GM19043 (cell line): ENCODE data around the gene LAMA5.
A peak's percentile ranks its signal among the peaks of the same experiment; 100 is the strongest.
"Not testable (repeated sequence)": the region's sequence is repeated elsewhere in the genome, so short reads cannot be mapped to it uniquely, and the experiment has no call there.

Source experiments
- ATAC-seq: cut with Tn5 transposase; IDR thresholded peaks from one replicate; pipeline ENCODE4 v1.9.1; 2021; ENCODE audit warnings: low read depth; ENCODE audit not compliant: unreplicated experiment

The LAMA5 gene

GRCh38 chr20:62389601-62390087 lies 22.5 kb upstream of the LAMA5 start:
- ATAC-seq, result no peak

DNA sequence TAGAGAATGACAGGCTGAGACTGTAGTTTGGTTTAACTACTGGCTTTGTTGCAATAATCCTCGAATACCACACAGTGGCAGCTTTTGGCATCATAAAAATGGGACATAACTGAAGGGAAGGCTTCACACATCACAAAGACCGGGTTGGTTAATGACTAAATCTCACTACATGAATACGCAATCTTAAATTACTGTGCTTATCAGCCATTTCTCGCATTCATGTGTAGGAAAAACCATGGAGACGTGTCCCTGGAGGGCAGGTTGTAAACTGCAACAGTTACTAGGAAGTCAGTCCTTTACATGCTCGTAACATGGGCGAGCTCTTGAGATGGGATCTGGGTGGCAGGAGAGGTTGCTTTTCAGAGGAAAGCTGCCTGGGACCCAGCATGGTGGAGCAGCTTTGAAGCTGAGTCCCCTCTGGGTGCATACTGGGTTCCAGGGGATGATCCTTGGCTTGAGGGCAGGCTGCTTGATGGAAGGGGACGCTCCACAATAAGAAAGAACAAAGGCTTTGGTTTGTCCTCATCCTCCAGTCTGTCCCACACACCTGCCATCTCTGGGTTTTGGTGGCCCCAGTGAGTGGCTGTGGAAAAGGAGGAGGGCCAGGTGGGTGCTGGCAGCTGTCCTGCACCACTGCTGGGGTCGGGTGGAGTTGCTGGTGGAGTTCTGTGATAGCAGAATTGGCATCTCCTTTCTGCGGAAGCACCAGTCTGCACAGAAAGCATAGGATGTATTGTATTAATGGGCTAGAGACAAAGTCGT lies 21.9 kb upstream of the LAMA5 start:
- no peak for ATAC-seq

DNA sequence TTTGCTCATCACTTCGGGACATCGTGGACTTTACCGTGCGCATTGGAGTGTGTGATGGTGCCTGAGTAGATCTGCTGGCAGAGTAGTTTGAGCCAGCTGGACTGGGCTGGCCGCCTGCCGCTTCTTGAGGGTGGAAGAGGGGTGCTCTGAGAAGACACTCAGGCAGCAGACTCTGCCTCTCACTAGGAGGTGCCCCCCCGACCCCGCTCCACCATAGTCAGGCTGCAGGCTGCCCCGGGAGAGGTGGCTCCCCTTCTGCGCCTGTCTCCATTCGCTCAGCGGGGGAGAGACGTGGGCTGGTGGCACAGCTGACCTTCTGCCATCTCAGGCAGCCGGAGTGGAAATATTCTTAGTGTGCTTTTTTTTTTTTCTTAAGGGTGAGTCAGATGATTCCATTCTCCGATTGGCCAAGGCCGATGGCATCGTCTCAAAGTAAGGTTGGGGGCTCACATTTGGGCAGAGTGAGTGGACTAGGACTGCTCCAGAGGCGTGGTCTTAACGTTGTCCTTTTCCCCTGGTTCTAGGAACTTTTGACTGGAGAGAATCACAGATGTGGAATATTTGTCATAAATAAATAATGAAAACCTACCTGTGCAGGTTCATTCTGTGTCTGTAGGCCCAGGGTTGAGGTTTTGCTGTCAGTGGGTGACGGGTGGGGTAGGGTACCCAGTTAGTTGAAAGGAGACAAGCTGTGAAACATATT lies 21.0 kb upstream of the LAMA5 start:
- no peak for ATAC-seq

DNA sequence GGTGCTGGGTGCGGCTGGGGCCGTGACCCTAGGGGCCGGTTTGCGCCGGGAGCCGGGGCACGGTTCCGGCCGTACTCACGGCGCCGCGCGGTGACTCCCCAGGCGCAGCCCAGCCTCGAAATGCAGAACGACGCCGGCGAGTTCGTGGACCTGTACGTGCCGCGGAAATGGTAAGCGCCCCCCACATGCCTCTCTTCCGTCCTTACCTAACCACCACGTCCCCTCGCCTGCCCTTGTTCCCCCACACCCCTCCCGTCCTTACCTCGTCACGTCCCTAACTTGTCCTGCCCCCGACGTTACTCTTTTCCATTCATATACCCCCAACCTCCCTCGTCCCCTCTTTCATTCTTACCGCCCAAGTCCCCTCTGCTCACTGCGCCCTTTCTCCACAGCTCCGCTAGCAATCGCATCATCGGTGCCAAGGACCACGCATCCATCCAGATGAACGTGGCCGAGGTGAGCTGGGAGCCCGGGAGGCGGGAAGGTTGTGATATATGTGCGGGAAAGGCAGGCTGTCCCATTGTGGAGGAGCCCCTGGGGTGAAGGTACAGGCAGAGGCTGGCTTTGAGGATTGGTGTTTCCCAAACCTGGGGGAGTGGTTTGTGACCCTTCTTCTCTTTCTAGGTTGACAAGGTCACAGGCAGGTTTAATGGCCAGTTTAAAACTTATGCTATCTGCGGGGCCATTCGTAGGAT lies 20.3 kb upstream of the LAMA5 start:
- ATAC-seq, result no peak

DNA sequence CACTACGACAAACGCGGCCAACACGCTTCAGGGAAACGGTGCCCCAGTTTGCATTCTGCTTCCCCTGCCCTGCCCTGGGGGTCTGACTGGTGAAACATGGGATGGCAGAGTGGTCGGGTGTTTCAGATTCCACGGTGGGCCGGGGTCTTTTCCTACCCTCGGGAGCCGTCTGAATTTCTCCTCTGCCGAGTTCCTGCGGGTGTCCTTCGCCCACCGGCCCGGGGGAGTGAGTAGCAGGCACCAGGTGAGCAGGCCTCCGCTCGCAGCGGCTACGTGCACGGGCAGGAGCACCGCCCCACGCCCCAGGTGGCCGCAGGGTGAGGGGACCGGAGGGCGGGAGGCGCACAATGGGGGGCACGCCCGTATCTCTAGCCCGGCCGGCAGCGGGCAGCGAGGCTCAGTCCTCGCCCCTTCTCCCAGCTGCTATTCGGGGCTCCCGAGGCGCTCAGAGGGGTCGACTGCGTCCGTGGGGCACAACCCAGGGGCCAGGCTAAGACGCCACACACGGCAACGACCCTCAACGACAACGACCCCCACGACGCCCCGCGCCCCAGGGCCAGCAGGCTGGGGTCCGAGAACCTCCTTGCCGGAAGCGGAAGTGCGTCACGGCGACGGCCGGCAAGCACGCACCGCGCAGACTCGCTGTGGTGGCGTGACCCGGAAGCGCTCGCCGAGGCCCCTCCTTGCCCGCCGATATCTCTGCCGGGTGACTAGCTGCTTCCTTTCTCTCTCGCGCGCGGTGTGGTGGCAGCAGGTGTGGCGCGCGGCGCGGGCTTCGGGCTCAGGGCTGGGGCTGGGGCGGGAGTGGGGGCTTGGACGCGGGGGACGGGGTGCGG lies 19.5 kb upstream of the LAMA5 start, which contains the start of gene RPS21:
RPS21 (plus strand) TSS at position 721 of the 836 bp plus-strand sequence. CDS start 236 bp downstream, outside the sequence.
- ATAC-seq, result peak; percentile 80

- peak; percentile 71 for ATAC-seq
These were observed 15.4 kb upstream of the LAMA5 start for GRCh38 chr20:62382306-62383198.

DNA sequence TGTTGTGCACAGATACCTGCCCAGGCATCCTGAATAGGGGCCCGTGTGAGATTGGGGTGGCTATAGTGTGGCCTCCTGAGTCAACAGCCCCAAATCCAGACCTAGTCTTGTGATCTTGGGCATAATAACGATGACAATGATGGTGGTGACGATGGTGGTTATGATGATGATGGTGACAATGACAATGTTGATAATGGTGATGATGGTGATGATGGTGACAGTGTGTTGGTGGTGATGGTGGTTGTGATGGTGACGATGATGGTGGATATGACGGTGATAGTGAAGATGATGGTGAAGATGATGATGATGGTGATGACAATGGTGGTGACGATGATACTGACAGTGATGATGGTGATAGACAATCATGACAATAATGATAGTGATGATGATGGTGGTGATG lies 14.7 kb upstream of the LAMA5 start:
- ATAC-seq, result no peak

DNA sequence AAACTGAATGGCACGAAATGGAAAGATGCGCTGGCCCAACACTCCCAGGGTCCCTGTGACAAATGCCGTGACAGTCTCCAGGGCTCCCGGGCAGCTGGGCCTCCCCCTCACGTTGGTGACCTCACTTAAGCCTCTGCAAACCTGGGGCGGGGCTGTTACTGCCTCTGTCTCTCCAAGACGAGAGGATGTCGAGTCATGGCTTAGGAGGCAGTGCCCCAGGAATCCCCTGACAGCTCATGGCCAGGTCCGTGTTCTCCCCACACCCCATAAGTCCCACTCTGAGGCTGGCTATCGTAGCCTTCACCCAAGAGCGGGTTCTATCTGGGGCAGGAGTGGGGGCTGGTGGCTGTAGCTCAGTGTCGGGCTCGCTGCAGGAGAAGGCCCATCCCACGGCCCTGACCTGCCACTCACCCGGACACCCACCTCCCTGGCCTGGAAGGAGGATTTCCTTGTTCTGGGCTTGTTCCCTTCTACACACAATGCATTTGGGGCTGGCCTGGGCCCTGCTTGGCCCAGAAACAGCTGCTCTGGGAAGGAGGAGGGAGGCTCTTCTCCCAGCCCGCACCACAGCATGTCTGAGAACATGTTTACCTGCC lies 14.2 kb upstream of the LAMA5 start:
- ATAC-seq, result no peak

DNA sequence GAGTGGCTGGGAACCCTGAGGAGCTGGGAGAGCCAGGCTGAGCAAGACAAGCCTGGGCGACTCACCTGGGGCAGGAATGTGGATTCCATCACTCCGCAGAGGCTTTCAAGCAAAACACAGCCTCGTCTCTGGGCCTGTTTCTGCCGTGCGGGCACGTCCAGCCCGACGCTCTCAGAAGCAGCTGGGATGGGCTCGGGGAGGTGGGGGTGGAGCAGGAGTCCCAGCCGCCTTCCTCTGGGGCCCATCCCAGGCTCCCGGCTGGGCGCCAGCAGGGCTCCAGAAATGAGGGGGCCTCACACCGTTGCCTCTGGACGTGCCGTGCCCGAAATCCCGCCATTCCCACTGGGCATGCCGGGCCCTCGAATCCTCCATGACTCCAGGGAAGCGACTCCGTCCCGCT lies 11.1 kb upstream of the LAMA5 start:
- no peak for ATAC-seq

GRCh38 chr20:62377615-62378178 lies 10.6 kb upstream of the LAMA5 start:
- ATAC-seq, result no peak

- no peak for ATAC-seq
These were observed 10.0 kb upstream of the LAMA5 start for GRCh38 chr20:62377064-62377461.

- no peak for ATAC-seq
These were observed 9.3 kb upstream of the LAMA5 start for GRCh38 chr20:62376112-62377063.

GRCh38 chr20:62374331-62375152 lies 7.4 kb upstream of the LAMA5 start:
- no peak for ATAC-seq

- not testable (repeated sequence) for ATAC-seq
These were observed 6.6 kb upstream of the LAMA5 start for GRCh38 chr20:62373631-62374179.

DNA sequence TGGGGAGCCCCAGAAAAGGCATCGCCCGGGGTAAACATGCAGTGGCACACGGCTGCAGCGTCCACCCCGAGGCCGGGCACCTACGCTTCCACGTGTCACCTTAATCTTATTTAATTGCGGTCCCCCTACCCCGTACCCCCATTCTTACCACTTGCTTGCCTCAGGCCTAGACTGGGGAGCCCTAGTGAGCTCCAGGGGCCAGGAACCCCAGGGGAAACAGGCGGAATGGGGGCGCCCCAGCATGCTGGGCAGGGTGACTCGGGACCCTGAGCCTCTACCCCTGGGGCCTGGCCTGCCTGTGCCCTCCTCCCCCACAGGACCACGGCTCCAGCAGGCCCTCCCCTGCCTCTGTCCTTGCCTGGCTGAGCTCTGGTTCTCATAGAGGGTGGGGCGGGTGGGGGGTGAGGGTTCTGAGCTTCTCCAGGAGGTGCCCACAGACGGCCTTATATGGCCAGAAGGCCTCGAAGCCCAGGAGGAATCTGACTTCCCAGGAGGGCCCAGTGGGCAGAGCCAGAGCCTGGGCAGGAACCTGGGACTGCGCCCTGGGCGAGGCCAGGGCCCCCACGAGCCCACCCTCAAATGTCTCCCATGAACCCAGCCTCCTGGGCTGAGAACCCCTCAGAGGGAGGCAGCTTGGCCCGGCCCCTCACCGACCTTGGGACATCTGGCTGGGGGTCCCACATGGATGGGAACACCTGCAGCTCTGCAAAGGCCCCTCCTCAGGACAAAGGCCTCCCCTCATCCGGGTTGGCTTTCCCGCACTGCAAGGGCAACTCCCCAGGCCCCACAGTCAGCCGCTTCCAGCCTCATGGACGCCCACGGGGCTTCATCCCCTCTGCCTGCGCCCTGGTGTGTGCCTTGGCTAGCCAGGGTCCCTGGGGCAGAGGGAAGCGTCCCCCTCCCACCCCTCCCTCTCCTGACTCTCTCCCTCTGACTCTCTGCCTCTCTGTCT lies 5.2 kb upstream of the LAMA5 start:
- ATAC-seq, result no peak
